GM19351 (cell line): Measurements from ENCODE around the gene CCNH.

Source experiments
- ATAC-seq: cut with Tn5 transposase; IDR thresholded peaks from one replicate; pipeline ENCODE4 v1.9.1; 2021; ENCODE audit warnings: mild to moderate bottlenecking, moderate library complexity; ENCODE audit not compliant: unreplicated experiment

CCNH gene

DNA sequence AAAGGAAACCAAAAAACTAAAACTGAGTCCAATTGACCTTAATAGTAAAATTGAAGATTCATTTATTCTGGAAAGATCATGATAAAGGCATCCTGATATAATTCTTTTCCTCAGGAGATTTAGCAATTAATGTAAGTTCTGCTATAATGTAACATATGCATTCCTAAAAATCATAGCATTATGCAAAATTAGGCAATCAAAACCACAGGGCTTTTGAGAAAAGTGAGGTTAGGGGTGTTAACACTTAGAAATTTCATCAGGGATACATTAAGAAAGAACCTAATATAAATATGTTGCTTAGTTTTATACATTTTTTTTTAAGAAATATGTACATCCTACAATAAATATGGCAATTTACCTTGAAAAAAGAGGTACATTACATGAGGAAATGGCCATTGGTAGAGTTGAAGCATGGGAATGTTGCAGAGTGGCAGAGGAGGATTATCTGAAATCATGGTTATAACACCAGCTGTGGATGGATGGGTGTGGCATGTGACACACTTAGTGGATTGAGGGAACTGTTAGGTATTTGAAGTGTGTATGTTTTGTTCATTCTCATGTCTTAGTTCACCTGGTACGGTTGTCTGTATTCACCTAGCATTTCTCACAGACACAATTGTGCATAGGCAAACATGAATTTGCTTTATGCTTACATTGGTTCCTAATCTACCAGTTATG lies 51.1 kb downstream of the CCNH start:
- ATAC-seq = no peak

DNA sequence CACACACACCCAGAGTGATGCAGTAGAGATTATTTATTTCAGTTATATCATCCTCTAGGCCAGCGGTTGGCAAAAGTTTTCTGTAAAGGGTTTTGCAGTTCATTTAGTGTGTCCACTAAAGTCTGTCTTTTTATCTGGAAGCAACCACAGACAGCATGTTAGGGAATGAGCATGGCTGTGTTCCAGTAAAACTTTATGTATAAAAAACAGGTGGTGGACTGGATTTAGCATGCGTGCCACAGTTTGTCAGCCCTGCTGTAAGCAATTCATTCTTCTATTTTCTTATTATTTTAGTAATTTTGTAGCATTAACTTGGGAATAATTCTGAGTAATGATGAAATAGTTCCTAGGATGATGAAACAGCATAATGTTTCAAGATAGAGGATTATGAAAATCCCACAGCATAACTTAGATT lies 51.7 kb downstream of the CCNH start:
- ATAC-seq = no peak

DNA sequence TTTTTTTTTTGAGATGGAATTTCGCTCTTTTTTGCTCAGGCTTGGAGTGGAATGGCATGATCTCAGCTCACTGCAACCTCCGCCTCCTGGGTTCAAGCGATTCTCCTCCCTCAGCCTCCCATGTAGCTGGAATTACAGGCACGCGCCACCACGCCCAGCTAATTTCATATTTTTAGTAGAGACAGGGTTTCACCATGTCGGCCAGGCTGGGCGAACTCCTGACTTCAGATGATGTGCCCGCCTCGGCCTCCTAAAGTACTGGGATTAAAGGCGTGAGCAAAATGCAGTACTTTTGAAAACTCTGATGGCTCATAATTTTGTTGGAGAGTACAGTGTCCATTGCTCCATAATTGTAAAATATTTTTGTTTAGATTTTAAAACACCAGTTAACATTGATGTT lies 52.6 kb downstream of the CCNH start:
- ATAC-seq = no peak

DNA sequence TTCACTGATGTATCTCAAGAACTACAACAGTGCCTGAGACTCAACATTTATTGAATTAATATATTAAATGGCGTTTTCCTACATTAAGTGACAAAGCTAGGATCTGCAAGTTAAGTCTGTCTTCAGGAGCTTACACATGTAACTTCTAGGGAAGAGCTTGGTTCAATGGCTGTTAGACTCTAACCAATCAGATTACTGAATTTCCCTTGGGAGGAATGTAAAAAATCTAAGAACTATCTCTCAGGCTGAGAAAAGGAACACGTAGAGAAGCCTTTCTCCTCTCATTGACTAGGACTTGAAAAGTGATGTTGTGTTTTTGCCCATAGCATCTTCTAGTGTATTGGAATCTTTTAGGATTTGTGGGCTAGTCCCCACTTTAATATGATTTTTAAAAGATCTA lies 53.6 kb downstream of the CCNH start:
- ATAC-seq = no peak

DNA sequence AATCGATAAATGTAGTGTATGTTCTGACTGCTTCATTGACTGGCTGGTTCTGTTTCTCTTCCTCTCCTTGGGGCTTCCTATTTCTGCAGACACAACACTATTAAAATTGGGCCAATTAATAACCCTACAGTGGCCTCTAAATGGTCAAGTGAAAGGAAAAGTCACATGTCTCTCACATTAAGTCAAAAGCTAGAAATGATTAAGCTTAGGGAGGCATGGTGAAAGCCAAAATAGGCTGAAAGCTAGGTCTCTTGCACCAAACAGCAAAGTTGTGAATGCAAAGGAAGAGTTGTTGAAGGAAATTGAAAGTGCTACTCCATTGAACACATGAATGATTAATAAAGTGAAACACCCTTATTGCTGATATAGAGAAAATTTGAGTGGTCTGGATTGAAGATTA lies 58.2 kb downstream of the CCNH start:
- ATAC-seq = no peak

DNA sequence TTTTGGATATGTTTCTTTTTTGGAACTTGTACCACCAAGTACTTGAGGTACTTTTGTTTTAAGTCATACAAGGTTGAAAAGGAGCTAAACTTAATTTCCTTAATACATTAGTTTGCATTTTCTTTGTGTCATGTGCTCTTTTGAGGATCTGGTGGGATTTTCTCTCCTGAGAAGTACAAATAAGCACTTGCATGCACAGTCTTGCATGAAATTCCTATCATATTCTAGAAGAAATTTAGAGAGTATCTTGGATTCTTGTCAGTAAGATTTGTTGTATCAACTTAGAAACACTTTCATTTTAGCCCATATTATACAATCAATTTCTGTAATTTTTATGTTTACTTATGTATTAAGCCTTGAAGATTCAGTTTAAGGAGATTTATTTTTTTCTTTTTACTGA lies 64.9 kb downstream of the CCNH start:
- no peak for ATAC-seq

DNA sequence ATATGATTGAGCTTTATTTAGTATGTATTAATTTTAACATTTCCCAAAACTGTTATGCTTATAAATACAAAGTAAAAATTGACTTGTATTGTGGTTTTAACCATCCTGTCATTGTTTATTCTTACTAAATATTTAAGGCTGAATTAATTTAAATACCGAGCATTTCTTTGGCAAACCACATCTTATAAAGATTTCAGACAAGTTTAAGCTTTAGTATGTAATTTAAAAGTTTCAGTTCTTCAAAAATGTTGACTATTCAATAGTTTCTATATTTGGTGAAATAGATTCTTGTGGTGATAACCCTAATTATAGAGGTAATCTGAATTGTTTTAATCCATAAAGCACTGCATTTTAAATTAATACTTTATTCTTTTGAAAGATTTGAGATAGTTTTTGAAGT lies 65.5 kb downstream of the CCNH start:
- ATAC-seq = peak; percentile 60
